ENCODE measurements around the gene PRPF38B.
"Not testable (repeated sequence)": the region's sequence is repeated elsewhere in the genome, so short reads cannot be mapped to it uniquely, and the experiment has no call there.

The PRPF38B gene

GRCh38 chr1:108691942-108692723, at the start of gene PRPF38B:
Gene PRPF38B (plus strand): TSS chr1:108692310. CDS start chr1:108692592, 282 bp downstream.
- peak; percentile 92 to 95 for DNase-seq

DNA sequence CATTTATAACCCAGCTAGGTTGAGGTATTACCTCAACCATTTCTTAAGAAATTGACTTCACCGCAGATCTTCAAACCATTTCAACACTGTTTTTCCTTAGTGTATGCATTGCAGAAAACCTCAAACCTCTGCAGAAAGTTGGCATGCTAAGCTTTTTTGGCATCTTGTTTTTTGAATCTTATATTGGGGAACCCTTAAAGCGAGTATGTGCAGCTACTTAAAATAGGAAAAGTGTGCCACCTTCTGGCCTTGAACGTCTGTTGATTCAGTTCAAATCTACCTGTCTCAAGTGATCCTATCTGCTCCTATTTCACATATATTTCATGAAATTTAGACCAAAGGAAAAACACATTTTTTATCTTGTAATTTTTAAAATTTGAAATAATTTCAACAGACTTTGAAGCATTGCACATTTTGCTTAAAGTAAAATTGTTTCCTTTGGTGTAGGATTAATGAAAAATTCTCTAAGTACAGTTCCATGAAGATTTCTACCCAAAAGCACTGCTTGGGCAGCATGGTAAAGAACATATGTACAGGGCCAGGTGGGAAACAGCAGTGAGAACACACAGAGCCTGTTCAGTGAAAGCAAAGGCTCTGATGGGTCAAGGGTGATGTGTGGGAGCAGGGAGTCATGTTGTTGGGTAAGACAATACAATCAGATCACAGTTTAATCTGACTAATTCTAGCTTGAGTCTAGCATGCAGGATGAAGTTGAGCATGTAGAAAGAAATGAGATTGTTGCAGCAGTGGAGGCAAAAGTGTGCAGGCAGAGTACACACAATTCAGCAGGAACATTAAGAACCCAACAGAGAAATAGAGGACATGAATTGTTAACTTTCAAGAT, 48.4 kb upstream of the PRPF38B start:
- DNase-seq: peak; percentile 32 to 38

GRCh38 chr1:108644984-108645383, 47.1 kb upstream of the PRPF38B start:
- DNase-seq: peak; percentile 50

- DNase-seq: no peak
These were observed 46.4 kb upstream of the PRPF38B start for GRCh38 chr1:108645564-108646184.

- DNase-seq: no peak
These were observed 45.9 kb upstream of the PRPF38B start for GRCh38 chr1:108646265-108646647.

DNA sequence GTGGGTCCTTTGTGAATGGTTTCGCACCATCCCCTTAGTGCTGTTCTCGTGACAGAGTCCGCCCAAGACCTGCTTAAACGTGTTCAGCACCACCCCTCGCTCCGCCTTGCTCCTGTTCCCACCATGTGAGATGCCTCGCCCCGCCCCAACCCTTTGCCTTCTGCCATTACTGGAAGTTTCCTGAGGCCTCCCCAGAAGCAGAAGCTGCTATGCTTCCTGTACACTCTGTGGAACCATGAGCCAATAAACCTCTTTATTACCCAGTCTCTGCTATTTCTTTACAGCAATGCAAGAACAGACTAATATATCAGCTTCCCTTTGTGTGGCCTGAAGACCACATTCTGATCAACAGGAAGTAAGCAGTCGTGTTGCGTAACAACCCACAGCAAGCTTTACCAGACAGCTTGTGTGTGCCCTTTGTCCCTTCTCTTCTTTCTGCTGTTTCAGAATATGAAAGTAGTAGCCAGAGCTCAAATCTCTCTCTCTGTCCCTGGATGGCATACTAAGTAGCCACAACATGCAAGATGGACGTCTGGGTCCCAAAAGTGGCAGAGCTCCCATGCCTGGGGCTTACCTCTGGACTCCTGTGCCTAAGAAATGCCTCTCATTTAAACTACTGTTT, 45.4 kb upstream of the PRPF38B start:
- peak; percentile 66 to 74 for DNase-seq

- DNase-seq: no peak
These were observed 38.5 kb upstream of the PRPF38B start for GRCh38 chr1:108653431-108654105.

- no peak for DNase-seq
These were observed 34.6 kb upstream of the PRPF38B start for GRCh38 chr1:108657356-108658080.

GRCh38 chr1:108661030-108661609, 31.0 kb upstream of the PRPF38B start, which contains the start of gene HENMT1:
Gene HENMT1 (minus strand): TSS chr1:108661093. CDS start chr1:108659884, 1,209 bp downstream.
- DNase-seq: peak; percentile 77 to 82

DNA sequence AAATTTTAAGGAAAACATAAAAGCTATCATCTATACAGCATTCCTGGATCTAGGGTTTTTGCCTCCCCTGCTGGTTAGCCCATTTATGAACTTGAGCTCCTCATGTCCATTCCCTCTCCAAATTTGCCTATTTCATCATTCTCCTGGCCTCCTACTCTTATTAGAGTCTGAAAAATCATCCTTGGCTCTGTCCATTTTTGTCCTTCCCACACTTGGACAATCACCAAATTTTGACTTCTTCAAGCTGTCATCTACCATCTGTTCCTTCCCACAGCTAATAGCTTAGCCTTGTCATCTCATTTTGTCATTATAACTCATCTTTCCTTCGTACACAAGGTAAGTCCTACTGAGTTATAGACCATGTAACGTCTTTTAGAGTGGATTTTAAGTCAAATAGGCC, 29.0 kb upstream of the PRPF38B start:
- DNase-seq: no peak

- no peak for DNase-seq
These were observed 27.6 kb upstream of the PRPF38B start for GRCh38 chr1:108664481-108664880.

DNA sequence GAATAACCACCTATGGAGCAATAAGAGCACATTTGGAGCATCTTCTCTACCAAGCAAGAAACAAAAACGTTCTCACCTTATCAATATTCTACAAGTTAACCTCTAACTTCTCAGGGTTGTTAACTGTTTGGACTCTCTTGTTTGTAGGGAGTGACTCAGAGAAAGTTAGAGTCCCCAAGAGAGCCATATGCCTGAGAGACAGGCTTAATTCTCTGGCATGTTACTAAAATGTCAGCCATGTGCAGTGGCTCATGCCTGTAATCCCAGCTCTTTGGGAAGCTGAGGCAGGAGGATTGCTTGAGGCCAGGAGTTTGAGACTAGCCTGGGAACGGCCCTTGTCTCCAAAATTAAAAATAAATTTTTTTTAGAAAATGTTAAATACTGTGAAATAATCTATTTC, 27.0 kb upstream of the PRPF38B start:
- no peak for DNase-seq

GRCh38 chr1:108665771-108666170, 26.3 kb upstream of the PRPF38B start:
- no peak for DNase-seq

DNA sequence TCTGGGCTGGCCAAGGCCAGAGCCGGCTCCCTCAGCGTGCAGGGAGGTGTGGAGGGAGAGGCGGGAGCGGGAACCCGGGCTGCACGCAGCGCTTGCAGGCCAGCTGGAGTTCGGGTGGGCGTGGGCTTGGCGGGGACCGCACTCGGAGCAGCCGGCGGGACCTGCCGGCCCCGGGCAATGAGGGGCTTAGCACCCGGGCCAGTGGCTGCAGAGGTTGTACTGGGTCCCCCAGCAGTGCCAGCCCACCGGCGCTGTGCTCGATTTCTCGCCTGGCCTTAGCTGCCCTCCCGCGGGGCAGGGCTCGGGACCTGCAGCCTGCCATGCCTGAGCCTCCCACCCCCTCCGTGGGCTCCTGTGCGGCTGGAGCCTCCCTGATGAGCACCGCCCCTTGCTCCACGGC, 24.7 kb upstream of the PRPF38B start:
- DNase-seq: not testable (repeated sequence)

DNA sequence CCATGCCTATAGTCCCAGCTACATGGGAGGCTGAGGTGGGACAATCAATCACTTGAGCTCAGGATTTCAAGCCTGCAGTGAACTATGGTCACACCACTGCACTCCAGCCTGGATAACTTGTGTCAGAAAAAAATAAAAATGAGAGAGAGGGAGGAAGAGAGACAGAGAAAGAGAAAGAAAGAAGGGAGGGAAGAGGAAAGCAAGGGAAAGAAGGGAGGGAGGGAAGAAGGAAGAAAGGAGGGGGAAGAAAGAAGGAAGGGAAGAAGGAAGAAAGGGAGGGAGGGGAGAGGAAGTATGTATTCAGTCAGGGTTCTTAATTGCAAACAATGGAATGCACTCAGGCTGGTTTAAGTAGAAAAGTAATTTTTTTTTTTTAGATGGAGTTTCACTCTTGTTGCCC, 23.3 kb upstream of the PRPF38B start:
- DNase-seq: no peak

DNA sequence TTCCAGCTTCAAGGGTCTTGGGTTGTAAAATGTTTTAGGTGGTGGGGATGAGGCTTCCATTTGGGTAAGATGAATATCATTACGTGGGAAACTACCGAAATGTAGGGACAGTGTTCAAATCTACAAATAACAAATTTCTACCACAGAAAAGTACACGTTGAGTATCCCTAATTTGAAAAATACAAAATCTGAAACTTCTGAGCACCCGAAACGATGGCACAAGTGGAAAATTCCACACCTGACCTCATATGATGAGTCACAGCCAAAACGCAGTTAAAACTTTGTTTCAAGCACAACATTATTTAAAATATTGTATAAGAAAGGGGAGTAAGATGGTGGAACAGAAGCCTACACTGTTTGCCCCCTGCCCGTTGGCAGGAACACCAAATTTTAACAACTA, 22.4 kb upstream of the PRPF38B start:
- no peak for DNase-seq

- no peak for DNase-seq
These were observed 21.9 kb upstream of the PRPF38B start for GRCh38 chr1:108670131-108670773.

DNA sequence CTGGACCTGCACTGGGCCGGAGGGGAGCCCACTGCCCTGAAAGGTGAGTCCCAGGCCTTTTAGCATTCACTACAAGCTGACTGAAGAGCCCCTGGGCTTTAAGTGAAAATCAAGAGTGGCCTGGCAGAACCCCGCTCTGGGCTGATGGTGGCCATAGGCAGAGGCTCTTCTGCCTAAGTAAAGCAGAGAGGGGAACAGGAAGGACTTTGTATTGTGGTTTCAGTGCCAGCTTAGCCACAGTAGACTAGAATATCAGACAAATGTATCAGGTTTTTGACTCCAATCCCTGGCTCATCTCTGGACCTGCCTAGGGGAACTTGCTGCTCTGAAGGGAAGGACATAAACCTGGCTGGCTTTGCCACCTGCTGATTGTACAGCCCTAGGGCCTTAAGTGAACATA, 21.0 kb upstream of the PRPF38B start:
- no peak for DNase-seq

- no peak for DNase-seq
These were observed 13.4 kb upstream of the PRPF38B start for GRCh38 chr1:108678706-108679105.

GRCh38 chr1:108679586-108680213, 12.4 kb upstream of the PRPF38B start:
- DNase-seq: no peak
